Activated CD8-positive, alpha-beta memory T cell treated with anti-CD3 and anti-CD28 coated beads, Interleukin-2, amount 50 U/mL, for 24 hours (primary cell): ENCODE measurements around the gene ZBED1.
"Not testable (repeated sequence)": the region's sequence is repeated elsewhere in the genome, so short reads cannot be mapped to it uniquely, and the experiment has no call there.

Source experiments
- DNase-seq: peaks from one replicate; pipeline ENCODE4 v3.0.0-alpha.2; 2020; ENCODE audit errors: extremely low read depth

The ZBED1 gene

GRCh38 chrX:2474963-2475726 lies 25.6 kb downstream of the ZBED1 start:
- no peak for DNase-seq

- no peak for DNase-seq
Measured at GRCh38 chrX:2474280-2474962, 26.4 kb downstream of the ZBED1 start.

GRCh38 chrX:2473064-2473463 lies 27.7 kb downstream of the ZBED1 start:
- not testable (repeated sequence) for DNase-seq

GRCh38 chrX:2471641-2472040 lies 29.1 kb downstream of the ZBED1 start:
- no peak for DNase-seq

GRCh38 chrX:2471126-2471525 lies 29.6 kb downstream of the ZBED1 start:
- not testable (repeated sequence) for DNase-seq

- DNase-seq, result not testable (repeated sequence)
Measured at GRCh38 chrX:2469852-2470251, 30.9 kb downstream of the ZBED1 start.

- no peak for DNase-seq
Measured at GRCh38 chrX:2469196-2469685, 31.5 kb downstream of the ZBED1 start.

- DNase-seq, result no peak
Measured at GRCh38 chrX:2468261-2469195, 32.2 kb downstream of the ZBED1 start.

GRCh38 chrX:2466876-2467656 lies 33.7 kb downstream of the ZBED1 start:
- no peak for DNase-seq

- DNase-seq, result no peak
Measured at GRCh38 chrX:2464677-2465166, 36.1 kb downstream of the ZBED1 start.

- DNase-seq, result no peak
Measured at GRCh38 chrX:2463973-2464676, 36.7 kb downstream of the ZBED1 start.

GRCh38 chrX:2463481-2463880 lies 37.3 kb downstream of the ZBED1 start:
- not testable (repeated sequence) for DNase-seq

- DNase-seq, result no peak
Measured at GRCh38 chrX:2462780-2463179, 38.0 kb downstream of the ZBED1 start.

GRCh38 chrX:2462074-2462473 lies 38.7 kb downstream of the ZBED1 start:
- DNase-seq, result no peak

GRCh38 chrX:2461711-2462016 lies 39.1 kb downstream of the ZBED1 start:
- no peak for DNase-seq

- not testable (repeated sequence) for DNase-seq
Measured at GRCh38 chrX:2460821-2461710, 39.7 kb downstream of the ZBED1 start.

GRCh38 chrX:2460048-2460447 lies 40.7 kb downstream of the ZBED1 start:
- DNase-seq, result not testable (repeated sequence)

GRCh38 chrX:2458309-2458708 lies 42.5 kb downstream of the ZBED1 start:
- DNase-seq, result no peak

- no peak for DNase-seq
Measured at GRCh38 chrX:2457289-2458133, 43.3 kb downstream of the ZBED1 start.
